Endothelial cell of umbilical vein (primary cell): ENCODE results near the gene UGCG. TPM values are rescaled to one million over a fixed set of nuclear protein-coding genes. Genes with fewer than 3 reads are reported as not detected.

ENCODE experiments used
- BruUV-seq: library from RNA; stranded (reverse); fragments of 400-500 nt; replicated peaks from 2 replicates; lab custom pipeline; 2021; lab: Mats Ljungman, UMichigan
- CTCF ChIA-PET: fragments of 300-600, 350-600 bp; sonication (Branson Sonifier 250); formaldehyde crosslinking; loops from one replicate; lab custom pipeline; 2021; ENCODE audit warnings: antibody characterized with exemption, inconsistent platforms; lab: Charles Lee
- POLR2A ChIA-PET: fragments of 300-600, 350-600 bp; sonication (Branson Sonifier 250); formaldehyde crosslinking; loops from one replicate; lab custom pipeline; 2021; ENCODE audit warnings: antibody characterized with exemption, inconsistent platforms; lab: Charles Lee
- DNase-seq: peaks from one replicate; pipeline ENCODE4 v3.0.0-alpha.2; 2011; ENCODE audit warnings: low read depth, low spot score
- FAIRE-seq: peaks from 2 replicates; lab custom pipeline; 2011; peaks lifted over from hg19 to GRCh38; lab: Jason Lieb, UNC
- H2AFZ ChIP-seq: 2 replicates; pipeline ENCODE4 v1.6.0; 2012; ENCODE audit warnings: low read depth, low read length, control low read depth, inconsistent platforms
- H3K27ac ChIP-seq: 2 replicates; pipeline ENCODE4 v1.5.1; 2011; ENCODE audit warnings: low read depth, mild to moderate bottlenecking, control low read depth, low read length, moderate library complexity; ENCODE audit not compliant: insufficient read depth
- H3K27me3 ChIP-seq, 2 experiments: 2 replicates each; pipeline versions ENCODE4 v1.6.0 to v1.6.1; 2011; ENCODE audit warnings: low read length in 2 of 2, mixed read lengths in 1 of 2; ENCODE audit not compliant: control insufficient read depth in 2 of 2, insufficient read depth in 2 of 2
- H3K36me3 ChIP-seq, 2 experiments: 2 replicates in 1 of 2; 3 replicates in 1 of 2; pipeline ENCODE4 v1.5.1; 2011; ENCODE audit warnings: low read length in 2 of 2, mild to moderate bottlenecking in 1 of 2, moderate library complexity in 1 of 2; ENCODE audit not compliant: control insufficient read depth in 2 of 2, insufficient read depth in 2 of 2; ENCODE audit errors: extremely low read depth in 1 of 2
- H3K4me1 ChIP-seq: 3 replicates; pipeline ENCODE4 v1.5.1; 2011; ENCODE audit warnings: mild to moderate bottlenecking, low read length; ENCODE audit not compliant: control insufficient read depth, insufficient read depth; ENCODE audit errors: extremely low read depth
- H3K4me2 ChIP-seq: 2 replicates; pipeline ENCODE4 v1.6.1; 2011; ENCODE audit warnings: low read length, control low read depth, mixed read lengths; ENCODE audit not compliant: insufficient read depth
- H3K4me3 ChIP-seq, 3 experiments: fragments of 200-600 bp in 1 of 3; sonication (generic), shearing (Covaris generic) in 1 of 3; replicated peaks in 1 of 3; 2 replicates each; pipeline ENCODE4 v1.5.1; 2011 to 2016; ENCODE audit warnings: control low read depth in 3 of 3, low read length in 3 of 3, mild to moderate bottlenecking in 2 of 3, inconsistent platforms in 1 of 3, low read depth in 1 of 3, moderate library complexity in 1 of 3; ENCODE audit not compliant: insufficient read depth in 1 of 3
- H3K79me2 ChIP-seq: 2 replicates; pipeline ENCODE4 v1.6.0; 2012; ENCODE audit warnings: low read length, inconsistent platforms; ENCODE audit not compliant: control insufficient read depth, insufficient read depth
- H3K9ac ChIP-seq: replicated peaks from 2 replicates; pipeline ENCODE3; 2011; ENCODE audit warnings: low read length, control low read depth; ENCODE audit not compliant: insufficient read depth; ENCODE audit errors: extremely low read depth
- H3K9me1 ChIP-seq: replicated peaks from 3 replicates; pipeline ENCODE4 v1.6.0; 2011; ENCODE audit warnings: mild to moderate bottlenecking, low read length; ENCODE audit not compliant: control insufficient read depth, insufficient read depth; ENCODE audit errors: extremely low read depth
- H3K9me3 ChIP-seq: replicated peaks from 2 replicates; pipeline ENCODE4 v1.5.1; 2012; ENCODE audit warnings: low read length, inconsistent platforms; ENCODE audit not compliant: control insufficient read depth, insufficient read depth
- H4K20me1 ChIP-seq: replicated peaks from 2 replicates; pipeline ENCODE3; 2011; ENCODE audit warnings: mild to moderate bottlenecking, low read length; ENCODE audit not compliant: control insufficient read depth, insufficient read depth; ENCODE audit errors: extremely low read depth
- CTCF ChIP-seq, 2 donors: IDR thresholded peaks; 1 replicate in 1 of 2; 2 replicates in 1 of 2; pipeline ENCODE4 v1.5.1; 2011; ENCODE audit warnings: low read length in 2 of 2, mild to moderate bottlenecking in 2 of 2, moderate library complexity in 2 of 2, control low read depth in 1 of 2, inconsistent platforms in 1 of 2, low read depth in 1 of 2; ENCODE audit not compliant: insufficient read depth in 1 of 2; ENCODE audit errors: extremely low read depth in 1 of 2
- EZH2 ChIP-seq: IDR thresholded peaks from 2 replicates; pipeline ENCODE4 v1.6.1; 2012; ENCODE audit warnings: borderline replicate concordance, low read depth, mild to moderate bottlenecking, moderate library complexity, low read length, inconsistent platforms; ENCODE audit not compliant: severe bottlenecking
- FOS ChIP-seq: IDR thresholded peaks from 2 replicates; pipeline ENCODE4 v1.6.1; 2011; ENCODE audit warnings: mild to moderate bottlenecking, low read length, moderate library complexity, borderline replicate concordance; ENCODE audit not compliant: insufficient read depth
- GATA2 ChIP-seq: IDR thresholded peaks from 2 replicates; pipeline ENCODE4 v1.7.0; 2011; ENCODE audit warnings: low read depth, mild to moderate bottlenecking, moderate library complexity, mixed read lengths, low read length; ENCODE audit not compliant: insufficient read length, insufficient read depth
- JUN ChIP-seq: IDR thresholded peaks from 2 replicates; pipeline ENCODE4 v1.6.1; 2011; ENCODE audit warnings: borderline replicate concordance, low read depth; ENCODE audit not compliant: insufficient read length, insufficient read depth
- MYC ChIP-seq: IDR thresholded peaks from one replicate; pipeline ENCODE4 v1.6.1; 2011; ENCODE audit warnings: mild to moderate bottlenecking, low read depth, low read length
- POLR2A ChIP-seq: IDR thresholded peaks from 2 replicates; pipeline ENCODE4 v1.6.1; 2012; ENCODE audit warnings: low read depth, mild to moderate bottlenecking, control low read depth, low read length
- POLR2AphosphoS5 ChIP-seq: IDR thresholded peaks from 2 replicates; pipeline ENCODE4 v1.6.1; 2012; ENCODE audit warnings: low read depth, mild to moderate bottlenecking, control low read depth, low read length, moderate library complexity; ENCODE audit not compliant: insufficient read depth
- dilution Hi-C: fragments of 300-500 bp; cut with MboI; formaldehyde crosslinking; loops from one replicate; pipeline ENCODE4 v1.15.0; 2019; ENCODE audit warnings: low sequenced_read_pairs; ENCODE audit not compliant: extremely low pct_ligation_motif_present
- intact Hi-C: fragments of 100-400 bp; cut with micrococcal nuclease; formaldehyde crosslinking; loops from one replicate; pipeline ENCODE4 v1.10.0; 2022
- polyA plus RNA-seq, 4 experiments: library from polyadenylated mRNA; depleted of rRNA in 3 of 4; stranded (reverse) in 3 of 4; unstranded in 1 of 4; fragments of >200 nt; gene quantifications; 2 replicates each; pipeline versions ENCODE4 v1.2.1 to v1.2.3, GENCODE V29; 2011 to 2012; ENCODE audit warnings: missing spikeins in 1 of 4
- total RNA-seq: library from RNA; stranded (reverse); gene quantifications from 2 replicates; pipeline ENCODE4 v1.2.3, GENCODE V29; 2021
- TF ChIP-seq, protein P1 (sequence below): IDR thresholded peaks from 2 replicates; pipeline ENCODE4 v1.6.1; 2011; ENCODE audit not compliant: insufficient read depth, insufficient read length

UGCG gene
- total and polyA plus RNA-seq, 2 donors (not counting 3 experiments of a cell fraction or from before 2014, with no cell fraction given), result 28.5 to 38.5 TPM

DNA sequence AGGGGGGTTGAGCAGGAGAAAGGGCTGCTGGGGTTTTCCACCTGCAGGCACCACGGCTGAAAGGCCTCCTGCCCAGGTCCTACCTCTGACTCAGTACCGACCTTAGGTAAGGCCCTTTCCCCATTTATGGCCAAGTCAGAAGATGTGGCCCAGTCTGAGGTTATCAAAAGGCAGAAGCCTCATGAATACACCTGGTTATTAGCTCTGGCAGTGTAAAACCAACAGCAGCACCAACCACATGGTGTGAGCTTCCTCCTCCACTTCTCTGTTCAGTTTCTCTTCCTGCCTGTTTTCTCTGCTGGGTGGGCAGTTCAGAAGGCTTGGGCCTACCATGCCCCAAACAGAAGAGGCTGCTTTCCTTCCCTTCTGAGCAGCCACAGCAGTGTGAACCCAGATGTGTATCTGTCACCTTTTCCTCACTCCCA is 86.9 kb downstream of the UGCG start:
- DNase-seq (no peak), FAIRE-seq (no peak)
- Histone ChIP-seq H3K9ac (no peak overlapping the region), H2AFZ (no peak overlapping the region), H3K4me2 (no peak overlapping the region), H3K79me2 (no peaks in the 10 kb centered on the region), H3K36me3 (no peaks in the 10 kb centered on the region), H3K4me3 (no peak overlapping the region), H4K20me1 (no peaks in the 10 kb centered on the region), H3K27ac (no peak overlapping the region), H3K9me1 (no peaks in the 10 kb centered on the region), H3K9me3 (no peaks in the 10 kb centered on the region), H3K27me3 (no peaks in the 10 kb centered on the region), H3K4me1 (peaks cover 3% of the 10 kb centered on the region)
- CTCF ChIA-PET, result no interaction called here
- POLR2A ChIA-PET, result no interaction called here
- TF ChIP-seq JUN (no peak), MYC (no peak)
- TF ChIP-seq, protein P1, sequence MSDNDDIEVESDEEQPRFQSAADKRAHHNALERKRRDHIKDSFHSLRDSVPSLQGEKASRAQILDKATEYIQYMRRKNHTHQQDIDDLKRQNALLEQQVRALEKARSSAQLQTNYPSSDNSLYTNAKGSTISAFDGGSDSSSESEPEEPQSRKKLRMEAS, result no peak
- intact Hi-C loops, result no loop called here
- BruUV-seq, result no TSS peak
- dilution Hi-C loops, result no loop called here

- H2AFZ ChIP-seq, result no peak overlapping the region
- POLR2A ChIA-PET, result no interaction called here
- no peak overlapping the region for H3K27ac ChIP-seq
- H3K27me3 ChIP-seq, result no peaks in the 10 kb centered on the region
- H4K20me1 ChIP-seq, result no peaks in the 10 kb centered on the region
- DNase-seq (no peak), FAIRE-seq (no peak)
- H3K79me2 ChIP-seq, result no peaks in the 10 kb centered on the region
- no peak overlapping the region for H3K9ac ChIP-seq
- no peaks in the 10 kb centered on the region for H3K9me3 ChIP-seq
- H3K4me3 ChIP-seq, result no peak overlapping the region
- CTCF ChIA-PET, result interaction anchor here (1.0 kb wide), 1 partner anchor 24 kb away, joined by 3 read pairs; no protein-coding TSS in a partner anchor
- no peaks in the 10 kb centered on the region for H3K9me1 ChIP-seq
- dilution Hi-C loops (no loop called here), intact Hi-C loops (no loop called here)
- no peaks in the 10 kb centered on the region for H3K36me3 ChIP-seq
- no peak for TF ChIP-seq CTCF (IDR thresholded peaks at IDR 0.05; ENCODE audit: extremely low read depth in 1 of 2, insufficient read depth in 1 of 2, low read depth in 1 of 2, low read length in 2 of 2)
- TF ChIP-seq JUN, result no peak
- no peak for TF ChIP-seq MYC
- TF ChIP-seq EZH2, result no peak
- no peak for TF ChIP-seq POLR2AphosphoS5
- TF ChIP-seq, protein P1, result no peak
- no peak for TF ChIP-seq POLR2A
- no peak for TF ChIP-seq FOS
- no peak for TF ChIP-seq GATA2
- no peak overlapping the region for H3K4me2 ChIP-seq
- H3K4me1 ChIP-seq, result peaks cover 3% of the 10 kb centered on the region
- BruUV-seq, result no TSS peak
These were observed 87.6 kb downstream of the UGCG start for GRCh38 chr9:111984086-111984802.
